ENCODE results near the gene FOLH1. TPM values are rescaled to one million over a fixed set of nuclear protein-coding genes. Genes with fewer than 3 reads are reported as not detected.
"Not testable (repeated sequence)": the region's sequence is repeated elsewhere in the genome, so short reads cannot be mapped to it uniquely, and the experiment has no call there.

The FOLH1 gene
- total RNA-seq, 1 experiment from 2014 or later, result not detected

- no peaks in the 10 kb centered on the region for H3K9me3 ChIP-seq (ENCODE audit: insufficient read depth, low read depth)
- H3K4me2 ChIP-seq, result no peak overlapping the region
- no peaks in the 10 kb centered on the region for H3K9me2 ChIP-seq (ENCODE audit: insufficient read depth)
- TF ChIP-seq EZH2 (IDR thresholded peaks at IDR 0.05; ENCODE audit: low read depth) (no peak), CTCF (conservative IDR thresholded peaks at IDR 0.05) (no peak)
- CTCF ChIA-PET, result no interaction called here
- no peaks in the 10 kb centered on the region for H3K4me1 ChIP-seq (replicated peaks; ENCODE audit: insufficient read depth)
- no peaks in the 10 kb centered on the region for H3K79me2 ChIP-seq (ENCODE audit: low read depth)
- H3K36me3 ChIP-seq (ENCODE audit: low read depth), result no peaks in the 10 kb centered on the region
- H2AFZ ChIP-seq, result no peak overlapping the region
- POLR2A ChIA-PET (ENCODE audit: unreplicated experiment), result no interaction called here
- H4K20me1 ChIP-seq (ENCODE audit: insufficient read depth), result no peaks in the 10 kb centered on the region
- H3K27ac ChIP-seq, result no peak overlapping the region
- no peak overlapping the region for H3K4me3 ChIP-seq
- no TSS peak for BruUV-seq (replicated peaks)
- H3K27me3 ChIP-seq (ENCODE audit: insufficient read depth, low read depth), result no peaks in the 10 kb centered on the region
- no peak for DNase-seq
- H3F3A ChIP-seq (ENCODE audit: insufficient read depth, low read depth), result no peaks in the 10 kb centered on the region
- intact Hi-C loops (cut with micrococcal nuclease; ENCODE audit: unreplicated experiment), result no loop called here
Observed at GRCh38 chr11:49151211-49151610, 57.2 kb downstream of the FOLH1 start.

- H3K27me3 ChIP-seq (ENCODE audit: insufficient read depth, low read depth); H3K36me3 ChIP-seq (ENCODE audit: low read depth); H3F3A ChIP-seq (ENCODE audit: insufficient read depth, low read depth); POLR2A ChIA-PET (ENCODE audit: unreplicated experiment); H4K20me1 ChIP-seq (ENCODE audit: insufficient read depth); intact Hi-C loops (cut with micrococcal nuclease; ENCODE audit: unreplicated experiment); H3K9me2 ChIP-seq (ENCODE audit: insufficient read depth); CTCF ChIA-PET; DNase-seq; H3K9me3 ChIP-seq (ENCODE audit: insufficient read depth, low read depth); H3K79me2 ChIP-seq (ENCODE audit: low read depth); H3K4me2 ChIP-seq; H2AFZ ChIP-seq; H3K4me1 ChIP-seq (replicated peaks; ENCODE audit: insufficient read depth); BruUV-seq (replicated peaks); H3K4me3 ChIP-seq; H3K27ac ChIP-seq: not testable (repeated sequence)
Observed at GRCh38 chr11:49102356-49102755, 106.0 kb downstream of the FOLH1 start.

Other genes starting within 250 kb of the FOLH1 start
- gene TRIM51G, start 224.7 kb downstream of the FOLH1 start, total RNA-seq (2021), result not detected in 2 replicates
- not detected in 2 replicates for gene TRIM49B, start 179.8 kb downstream of the FOLH1 start, total RNA-seq (2021)
- gene TRIM64C, start 149.5 kb downstream of the FOLH1 start, total RNA-seq (2021), result not detected in 2 replicates